Activated T-cell treated with anti-CD3 and anti-CD28 coated beads, Interleukin-2, amount 50 U/mL, for 72 hours (primary cell): ENCODE measurements around the gene COPG1. TPM values are rescaled to one million over a fixed set of nuclear protein-coding genes. Genes with fewer than 3 reads are reported as not detected.
A peak's percentile ranks its signal among the peaks of the same experiment; 100 is the strongest.
"Not testable (repeated sequence)": the region's sequence is repeated elsewhere in the genome, so short reads cannot be mapped to it uniquely, and the experiment has no call there.

Experiments used
- ATAC-seq, 2 donors: fragments of 150-1000 bp; cut with Tn5 transposase; replicated peaks in 1 of 2; 2 replicates each; pipeline ENCODE4 v1.10.0; 2021; ENCODE audit warnings: moderate library complexity in 2 of 2, mild to moderate bottlenecking in 1 of 2
- DNase-seq, 2 donors: peaks; one replicate each; pipeline ENCODE4 v3.0.0; 2021 to 2022; ENCODE audit warnings: mixed read lengths in 1 of 2
- H3K27ac Mint-ChIP-seq: one replicate; pipeline ENCODE4 v1.8.0; 2022; ENCODE audit warnings: mild to moderate bottlenecking, moderate library complexity, mixed read lengths
- H3K27me3 Mint-ChIP-seq: one replicate; pipeline ENCODE4 v1.8.0; 2022; ENCODE audit warnings: low read depth, mixed read lengths
- H3K36me3 Mint-ChIP-seq, 2 donors: one replicate each; pipeline ENCODE4 v1.8.0; 2022; ENCODE audit warnings: mixed read lengths in 2 of 2, mild to moderate bottlenecking in 1 of 2; ENCODE audit not compliant: insufficient read depth in 2 of 2
- H3K4me1 Mint-ChIP-seq: one replicate; pipeline ENCODE4 v1.8.0; 2022; ENCODE audit warnings: low read depth, mixed read lengths
- H3K4me3 Mint-ChIP-seq, 2 donors: one replicate each; pipeline ENCODE4 v1.8.0; 2022; ENCODE audit warnings: mild to moderate bottlenecking in 2 of 2, mixed read lengths in 2 of 2, moderate library complexity in 2 of 2
- H3K9me3 Mint-ChIP-seq, 2 donors: one replicate each; pipeline ENCODE4 v1.8.0; 2022; ENCODE audit warnings: mixed read lengths in 2 of 2
- total RNA-seq, 2 donors: library from RNA; stranded (reverse); gene quantifications; one replicate each; pipeline ENCODE4 v1.2.3, GENCODE V29; 2022

COPG1 gene
- total RNA-seq, 2 donors from 2014 or later: 183 to 205 TPM

DNA sequence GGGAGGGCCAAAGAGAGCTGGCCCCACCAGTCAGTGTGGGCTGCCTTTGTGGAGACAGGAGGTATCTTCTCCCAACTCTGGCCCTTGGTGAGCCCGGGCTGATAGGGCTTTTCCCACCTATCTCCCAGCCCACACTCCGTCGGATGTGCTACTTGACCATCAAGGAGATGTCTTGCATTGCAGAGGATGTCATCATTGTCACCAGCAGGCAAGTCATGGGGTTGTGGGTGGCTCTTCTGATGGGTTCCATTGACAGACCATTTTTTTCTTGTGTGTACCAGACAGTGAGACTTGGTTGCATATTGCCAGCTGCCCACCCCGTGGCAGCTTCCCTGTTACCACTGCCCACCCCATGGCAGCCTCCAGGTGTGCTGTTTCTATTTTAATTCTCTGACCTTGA, 3.3 kb downstream of the COPG1 start:
- H3K4me3 Mint-ChIP-seq: no peak overlapping the region

DNA sequence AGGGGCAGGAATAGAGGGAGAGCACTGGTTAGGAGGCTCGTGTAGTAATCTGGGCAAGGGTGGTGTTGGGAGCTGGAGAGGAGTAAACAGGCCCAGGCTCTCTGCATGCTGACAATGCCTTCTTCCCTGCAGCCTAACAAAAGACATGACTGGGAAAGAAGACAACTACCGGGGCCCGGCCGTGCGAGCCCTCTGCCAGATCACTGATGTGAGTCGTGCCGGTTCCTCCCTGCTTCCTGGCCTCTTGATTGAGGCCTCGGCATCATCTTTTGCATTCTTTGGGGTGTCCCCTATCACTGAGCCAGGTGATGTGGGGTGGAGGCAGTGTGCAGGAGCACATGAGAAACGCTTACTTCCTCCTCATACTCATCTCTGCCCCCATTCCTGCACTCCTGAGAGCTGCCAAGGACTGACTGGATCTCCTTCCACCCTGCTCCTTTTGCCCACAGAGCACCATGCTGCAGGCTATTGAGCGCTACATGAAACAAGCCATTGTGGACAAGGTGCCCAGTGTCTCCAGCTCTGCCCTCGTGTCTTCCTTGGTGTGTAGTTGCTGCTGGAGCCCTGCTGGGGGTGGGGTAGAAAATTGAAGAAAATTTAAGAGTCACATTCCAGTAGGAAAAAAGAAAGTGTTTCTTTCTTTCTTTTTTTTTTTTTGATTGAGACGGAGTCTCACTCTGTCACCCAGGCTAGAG, 5.3 kb downstream of the COPG1 start:
- Mint-ChIP-seq H3K4me1 (peaks cover 19% of the 10 kb centered on the region), H3K27me3 (no peaks in the 10 kb centered on the region), H3K9me3 (no peaks in the 10 kb centered on the region), H3K4me3 (no peak overlapping the region), H3K36me3 (peaks cover 16 to 27% of the 10 kb centered on the region in 2 donors), H3K27ac (peak overlapping the region; percentile 28)
- DNase-seq (no peak), ATAC-seq (no peak)

More for the DNA sequence above, 3.3 kb downstream of the COPG1 start:
- Mint-ChIP-seq H3K36me3 (peaks cover 15 to 23% of the 10 kb centered on the region in 2 donors), H3K4me1 (peaks cover 32% of the 10 kb centered on the region), H3K27ac (peak overlapping the region; percentile 66), H3K9me3 (no peaks in the 10 kb centered on the region), H3K27me3 (no peaks in the 10 kb centered on the region)
- DNase-seq (no peak), ATAC-seq (no peak)

DNA sequence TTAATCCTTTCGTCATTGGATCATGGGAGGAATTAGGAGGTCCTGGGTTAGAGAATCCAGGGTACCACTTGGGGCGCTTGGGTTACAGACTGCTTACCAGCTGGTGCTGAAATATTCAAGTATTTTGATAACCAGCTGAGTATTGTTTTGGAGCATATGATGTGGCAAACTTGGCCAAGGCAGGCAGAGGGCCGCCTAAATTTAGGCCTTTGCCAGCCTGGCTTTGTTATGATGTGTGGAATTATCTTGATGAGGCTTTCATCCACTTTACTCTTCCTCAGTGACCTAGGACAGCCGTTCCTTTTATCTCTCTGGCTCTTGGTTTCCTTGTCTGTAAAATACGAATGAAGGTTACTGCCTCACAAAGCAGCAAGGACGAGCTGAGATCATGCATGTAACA, 6.9 kb downstream of the COPG1 start:
- no peak overlapping the region for H3K4me3 Mint-ChIP-seq
- H3K27ac Mint-ChIP-seq: no peak overlapping the region
- ATAC-seq (no peak), DNase-seq (no peak)
- peaks cover 16 to 31% of the 10 kb centered on the region in 2 donors for H3K36me3 Mint-ChIP-seq
- H3K9me3 Mint-ChIP-seq: no peaks in the 10 kb centered on the region
- H3K27me3 Mint-ChIP-seq: no peaks in the 10 kb centered on the region
- H3K4me1 Mint-ChIP-seq: peaks cover 6% of the 10 kb centered on the region

- peaks cover 14 to 29% of the 10 kb centered on the region in 2 donors for H3K36me3 Mint-ChIP-seq
- no peaks in the 10 kb centered on the region for H3K4me1 Mint-ChIP-seq
- H3K4me3 Mint-ChIP-seq: no peak overlapping the region
- no peak overlapping the region for H3K27ac Mint-ChIP-seq
- H3K9me3 Mint-ChIP-seq: no peaks in the 10 kb centered on the region
- DNase-seq (no peak), ATAC-seq (no peak)
- no peaks in the 10 kb centered on the region for H3K27me3 Mint-ChIP-seq
These were observed 8.2 kb downstream of the COPG1 start for GRCh38 chr3:129257609-129258008.

DNA sequence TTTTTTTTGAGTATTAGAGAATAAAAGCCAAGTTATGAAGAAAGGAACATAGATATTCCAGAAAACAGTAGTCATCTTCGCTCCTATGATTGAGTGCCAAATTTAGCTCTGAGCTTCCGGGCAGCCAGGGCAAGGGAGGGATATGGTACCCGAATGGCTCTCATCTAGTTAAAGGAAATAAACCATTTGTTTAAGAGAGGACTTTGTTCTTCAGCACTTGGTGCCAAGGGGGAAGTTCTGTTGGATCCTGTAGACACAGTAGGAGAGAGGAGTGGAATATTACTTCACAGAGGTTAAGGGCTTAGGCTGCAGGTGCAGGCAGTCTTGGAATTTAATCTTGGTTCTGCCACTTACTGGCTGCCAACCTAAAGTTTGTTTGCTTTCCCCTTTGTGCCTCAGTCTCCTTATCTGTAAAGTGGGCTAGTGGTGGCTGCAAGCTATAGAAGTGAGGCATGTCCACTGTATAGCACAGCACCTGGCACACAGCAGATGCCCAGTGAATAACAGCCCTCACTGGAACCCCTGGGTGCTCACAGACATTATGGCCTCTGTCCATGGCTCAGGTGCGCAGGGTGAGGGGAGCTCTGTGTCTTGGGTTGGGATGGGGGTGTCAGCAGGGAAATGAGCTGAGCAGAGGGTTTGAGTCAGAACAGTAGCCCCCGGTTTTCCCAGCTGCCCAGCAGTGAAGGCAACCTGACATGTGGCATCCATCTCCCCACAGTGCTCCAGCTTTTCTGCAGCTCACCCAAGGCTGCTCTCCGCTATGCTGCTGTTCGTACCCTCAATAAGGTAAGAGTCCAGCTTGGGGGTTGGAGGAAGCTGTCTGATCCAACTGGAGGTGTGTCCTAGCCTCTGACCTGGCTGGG, 10.4 kb downstream of the COPG1 start:
- Mint-ChIP-seq H3K9me3 (no peaks in the 10 kb centered on the region), H3K4me3 (no peak overlapping the region), H3K36me3 (peaks cover 14 to 28% of the 10 kb centered on the region in 2 donors), H3K27ac (no peak overlapping the region), H3K27me3 (no peaks in the 10 kb centered on the region), H3K4me1 (no peaks in the 10 kb centered on the region)
- DNase-seq (no peak), ATAC-seq (no peak)

GRCh38 chr3:129260606-129261005, 11.2 kb downstream of the COPG1 start:
- ATAC-seq: no peak
- H3K36me3 Mint-ChIP-seq: peaks cover 10 to 26% of the 10 kb centered on the region in 2 donors
- H3K27ac Mint-ChIP-seq: no peak overlapping the region
- no peaks in the 10 kb centered on the region for H3K9me3 Mint-ChIP-seq
- no peaks in the 10 kb centered on the region for H3K27me3 Mint-ChIP-seq
- no peaks in the 10 kb centered on the region for H3K4me1 Mint-ChIP-seq
- no peak overlapping the region for H3K4me3 Mint-ChIP-seq
- no peak for DNase-seq

DNA sequence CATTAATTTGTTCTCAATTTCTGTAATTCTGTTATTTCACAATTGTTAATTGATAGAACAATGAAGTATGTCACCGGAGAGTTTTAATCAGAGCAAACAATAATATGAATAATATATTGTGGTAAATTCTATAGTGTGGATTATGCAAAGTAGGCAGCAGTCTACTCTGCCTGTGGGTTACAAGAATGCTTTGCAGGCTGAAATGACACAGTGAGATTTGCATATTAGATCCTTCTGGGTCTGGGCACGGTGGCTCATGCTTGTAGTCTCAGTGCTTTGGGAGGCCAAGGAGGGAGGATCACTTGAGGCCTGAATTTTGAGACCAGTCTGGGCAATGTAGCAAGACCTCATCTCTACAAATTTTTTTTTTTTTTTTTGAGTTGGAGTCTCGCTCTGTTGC, 12.5 kb downstream of the COPG1 start:
- no peaks in the 10 kb centered on the region for H3K9me3 Mint-ChIP-seq
- no peaks in the 10 kb centered on the region for H3K4me1 Mint-ChIP-seq
- H3K36me3 Mint-ChIP-seq: peaks cover 8 to 33% of the 10 kb centered on the region in 2 donors
- no peak overlapping the region for H3K4me3 Mint-ChIP-seq
- no peak overlapping the region for H3K27ac Mint-ChIP-seq
- no peaks in the 10 kb centered on the region for H3K27me3 Mint-ChIP-seq
- DNase-seq (no peak), ATAC-seq (no peak)

GRCh38 chr3:129263161-129263910, 13.9 kb downstream of the COPG1 start:
- Mint-ChIP-seq H3K36me3 (peaks cover 9 to 33% of the 10 kb centered on the region in 2 donors), H3K9me3 (no peaks in the 10 kb centered on the region), H3K27ac (peak overlapping the region; percentile 34), H3K4me3 (no peak overlapping the region), H3K4me1 (no peaks in the 10 kb centered on the region), H3K27me3 (no peaks in the 10 kb centered on the region)
- no peak for ATAC-seq
- DNase-seq: no peak

DNA sequence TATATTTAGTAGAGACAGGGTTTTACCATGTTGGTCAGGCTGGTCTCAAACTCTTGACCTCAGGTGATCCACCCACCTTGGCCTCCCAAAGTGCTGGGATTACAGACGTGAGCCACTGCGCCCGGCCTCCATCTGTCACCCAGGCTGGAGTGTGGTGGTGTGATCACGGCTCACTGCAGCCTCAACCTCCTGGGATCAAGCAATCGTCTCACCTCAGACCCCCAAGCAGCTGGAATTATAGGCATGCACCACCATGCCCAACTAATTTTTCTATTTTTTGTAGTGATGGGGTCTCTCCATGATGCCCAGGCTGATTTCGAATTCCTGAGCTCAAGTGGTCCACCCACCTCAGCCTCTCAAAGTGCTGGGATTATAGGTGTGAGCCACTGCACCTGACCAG, 15.6 kb downstream of the COPG1 start:
- not testable (repeated sequence) for H3K27ac Mint-ChIP-seq, H3K4me3 Mint-ChIP-seq, H3K4me1 Mint-ChIP-seq, H3K9me3 Mint-ChIP-seq, DNase-seq, H3K27me3 Mint-ChIP-seq, ATAC-seq
- H3K36me3 Mint-ChIP-seq: peaks cover 7 to 37% of the 10 kb centered on the region in 2 donors

GRCh38 chr3:129266651-129267050, 17.2 kb downstream of the COPG1 start:
- Mint-ChIP-seq H3K27me3 (no peaks in the 10 kb centered on the region), H3K9me3 (no peaks in the 10 kb centered on the region), H3K27ac (no peak overlapping the region), H3K36me3 (peaks cover 11 to 46% of the 10 kb centered on the region in 2 donors), H3K4me1 (no peaks in the 10 kb centered on the region), H3K4me3 (no peak overlapping the region)
- ATAC-seq (no peak), DNase-seq (no peak)

DNA sequence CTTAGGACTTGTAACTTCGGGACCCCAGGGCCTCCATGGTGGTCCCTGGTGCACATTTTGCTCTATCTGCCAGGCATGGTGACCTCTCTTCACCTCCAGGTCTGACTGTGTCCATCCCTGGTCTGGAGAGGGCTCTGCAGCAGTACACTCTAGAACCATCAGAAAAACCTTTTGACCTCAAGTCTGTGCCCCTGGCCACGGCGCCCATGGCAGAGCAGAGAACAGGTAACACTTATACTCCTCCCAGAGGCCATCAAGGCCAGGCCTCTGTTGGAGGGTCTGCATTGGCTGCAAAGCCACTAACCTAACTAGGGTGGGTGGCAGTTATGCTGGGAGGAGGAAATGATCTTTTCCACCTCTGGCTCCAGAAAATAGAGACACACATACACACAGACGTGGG, 19.0 kb downstream of the COPG1 start:
- no peaks in the 10 kb centered on the region for H3K9me3 Mint-ChIP-seq
- H3K36me3 Mint-ChIP-seq: peaks cover 11 to 40% of the 10 kb centered on the region in 2 donors
- H3K27me3 Mint-ChIP-seq: no peaks in the 10 kb centered on the region
- DNase-seq (no peak), ATAC-seq (no peak)
- no peak overlapping the region for H3K27ac Mint-ChIP-seq
- no peaks in the 10 kb centered on the region for H3K4me1 Mint-ChIP-seq
- no peak overlapping the region for H3K4me3 Mint-ChIP-seq

GRCh38 chr3:129271674-129272073, 22.3 kb downstream of the COPG1 start:
- H3K27ac Mint-ChIP-seq: no peak overlapping the region
- DNase-seq (no peak), ATAC-seq (no peak)
- no peaks in the 10 kb centered on the region for H3K27me3 Mint-ChIP-seq
- H3K4me3 Mint-ChIP-seq: no peak overlapping the region
- no peaks in the 10 kb centered on the region for H3K9me3 Mint-ChIP-seq
- H3K4me1 Mint-ChIP-seq: peaks cover 12% of the 10 kb centered on the region
- peaks cover 9 to 35% of the 10 kb centered on the region in 2 donors for H3K36me3 Mint-ChIP-seq

DNA sequence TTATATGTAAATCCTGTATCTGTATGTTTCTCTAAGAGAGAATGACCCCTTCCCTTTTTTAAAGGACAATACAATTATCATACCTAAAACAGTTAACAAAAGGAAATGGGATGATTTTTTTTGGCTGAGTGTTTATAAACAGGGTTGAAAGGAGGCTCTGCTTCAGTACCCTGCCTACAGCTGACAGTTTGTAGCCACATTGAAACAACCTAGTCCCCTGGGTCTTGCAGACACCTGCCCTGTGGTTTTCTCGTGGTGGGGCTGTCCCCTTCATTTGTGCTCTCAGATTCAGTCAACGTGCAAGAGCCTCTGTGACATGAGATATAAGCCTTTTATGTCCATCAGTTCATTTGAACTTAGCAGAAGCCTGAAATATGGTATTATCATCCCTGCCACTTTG, 27.0 kb downstream of the COPG1 start:
- Mint-ChIP-seq H3K9me3 (no peaks in the 10 kb centered on the region), H3K27ac (peak overlapping the region; percentile 79), H3K4me1 (peaks cover 46% of the 10 kb centered on the region), H3K27me3 (no peaks in the 10 kb centered on the region), H3K4me3 (no peak overlapping the region), H3K36me3 (peaks cover 18 to 25% of the 10 kb centered on the region in 2 donors)
- peak; percentile 46 to 64 for DNase-seq
- peak; percentile 21 to 39 for ATAC-seq
